SU-DHL-6 (cell line): ENCODE measurements around the gene DUS1L.

Source experiments
- EZH2phosphoT487 ChIP-seq: fragments of 200-600 bp; sonication (generic), shearing (Covaris generic); conservative IDR thresholded peaks from 2 replicates; pipeline ENCODE4 v1.6.1; 2018; ENCODE audit warnings: mild to moderate bottlenecking, antibody characterized with exemption, low read length, moderate library complexity, mixed read lengths
- TF ChIP-seq, protein P1 (sequence below): fragments of 200-600 bp; sonication (generic); IDR thresholded peaks from one replicate; pipeline ENCODE4 v1.5.1; 2017; ENCODE audit warnings: antibody characterized with exemption, mild to moderate bottlenecking, low read length, moderate library complexity; ENCODE audit not compliant: insufficient read depth, poor library complexity, severe bottlenecking

DNA sequence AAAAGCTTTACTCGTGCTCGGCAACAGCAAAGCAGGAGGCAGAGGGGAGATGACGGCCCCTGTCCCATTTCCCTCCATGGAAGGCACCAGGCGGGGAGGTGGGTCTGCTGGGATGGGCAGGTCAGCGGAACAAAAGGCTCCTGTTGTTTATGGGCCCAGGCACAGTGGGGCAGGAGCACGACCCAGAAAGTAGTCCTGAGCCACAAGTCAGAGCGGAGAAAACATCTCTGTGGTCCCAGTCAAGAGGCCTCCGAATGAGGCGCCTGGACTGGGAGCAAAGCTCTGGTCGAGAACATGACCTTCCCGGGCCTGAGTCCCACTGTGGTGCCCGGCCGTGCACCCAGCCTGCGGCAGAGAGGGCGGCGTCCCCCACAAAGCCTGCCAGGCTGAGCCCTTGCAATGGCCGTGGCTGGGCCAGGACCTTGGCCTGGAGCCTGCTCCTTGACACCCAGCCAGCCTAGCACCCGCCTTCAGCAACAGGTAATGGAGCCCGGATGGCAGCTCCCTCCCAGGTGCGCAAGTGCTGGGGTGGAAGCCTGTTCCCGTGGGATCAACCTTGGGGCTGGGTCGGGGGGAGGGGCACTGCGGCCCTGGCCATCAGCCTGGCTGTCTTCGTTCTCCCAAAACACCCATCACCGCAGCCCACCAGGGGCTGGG lies 17.6 kb downstream of the DUS1L start:
- TF ChIP-seq, protein P1, sequence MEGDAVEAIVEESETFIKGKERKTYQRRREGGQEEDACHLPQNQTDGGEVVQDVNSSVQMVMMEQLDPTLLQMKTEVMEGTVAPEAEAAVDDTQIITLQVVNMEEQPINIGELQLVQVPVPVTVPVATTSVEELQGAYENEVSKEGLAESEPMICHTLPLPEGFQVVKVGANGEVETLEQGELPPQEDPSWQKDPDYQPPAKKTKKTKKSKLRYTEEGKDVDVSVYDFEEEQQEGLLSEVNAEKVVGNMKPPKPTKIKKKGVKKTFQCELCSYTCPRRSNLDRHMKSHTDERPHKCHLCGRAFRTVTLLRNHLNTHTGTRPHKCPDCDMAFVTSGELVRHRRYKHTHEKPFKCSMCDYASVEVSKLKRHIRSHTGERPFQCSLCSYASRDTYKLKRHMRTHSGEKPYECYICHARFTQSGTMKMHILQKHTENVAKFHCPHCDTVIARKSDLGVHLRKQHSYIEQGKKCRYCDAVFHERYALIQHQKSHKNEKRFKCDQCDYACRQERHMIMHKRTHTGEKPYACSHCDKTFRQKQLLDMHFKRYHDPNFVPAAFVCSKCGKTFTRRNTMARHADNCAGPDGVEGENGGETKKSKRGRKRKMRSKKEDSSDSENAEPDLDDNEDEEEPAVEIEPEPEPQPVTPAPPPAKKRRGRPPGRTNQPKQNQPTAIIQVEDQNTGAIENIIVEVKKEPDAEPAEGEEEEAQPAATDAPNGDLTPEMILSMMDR: no peak
- TF ChIP-seq EZH2phosphoT487: no peak
